K562 (cell line): ENCODE data around the gene ABCA1. TPM values are rescaled to one million over a fixed set of nuclear protein-coding genes. Genes with fewer than 3 reads are reported as not detected.

Experiments used
- ATAC-seq: fragments of 200-7000 bp; cut with Tn5 transposase; 3 replicates; pipeline ENCODE4 v1.9.1; 2020; ENCODE audit warnings: moderate library complexity
- BruUV-seq: library from RNA; stranded (reverse); fragments of 400-500 nt; replicated peaks from 2 replicates; lab custom pipeline; 2021; lab: Mats Ljungman, UMichigan
- CTCF ChIA-PET: fragments of 300-600 bp; formaldehyde crosslinking; extraction: SDS; loops from one replicate; lab custom pipeline; 2021; ENCODE audit warnings: low intra/inter-chr PET ratio; lab: Yijun Ruan, JAX
- POLR2A ChIA-PET: fragments of 300-600, 350-650 bp; sonication (Branson Sonifier 250); formaldehyde crosslinking; extraction: SDS; loops from one replicate; lab custom pipeline; 2021; ENCODE audit warnings: antibody characterized with exemption, inconsistent platforms; lab: Yijun Ruan, JAX
- DNase-seq, 4 experiments: peaks; one replicate each; pipeline versions ENCODE4 v3.0.0 to v3.0.0-alpha.2; 2011 to 2018; ENCODE audit warnings: low spot score in 3 of 4, mixed read lengths in 3 of 4; ENCODE audit errors: extremely low read depth in 1 of 4
- FAIRE-seq: peaks from 2 replicates; lab custom pipeline; 2011; peaks lifted over from hg19 to GRCh38; lab: Jason Lieb, UNC
- H2AFZ ChIP-seq: 2 replicates; pipeline ENCODE4 v1.6.0; 2011; ENCODE audit warnings: low read depth, low read length, control low read depth, inconsistent platforms
- H3K27ac ChIP-seq: fragments of 200-600 bp; 3 replicates; pipeline ENCODE4 v1.8.0; 2011; ENCODE audit warnings: low read depth, mild to moderate bottlenecking, control low read depth, inconsistent platforms, low read length, moderate library complexity, mixed read lengths; ENCODE audit errors: extremely low read depth
- H3K27me3 ChIP-seq, 2 experiments: fragments of 300-600 bp in 1 of 2; 2 replicates in 1 of 2; 3 replicates in 1 of 2; pipeline versions ENCODE4 v1.6.0 to v1.8.0; 2011; ENCODE audit warnings: inconsistent platforms in 2 of 2, low read length in 2 of 2, mild to moderate bottlenecking in 1 of 2, mixed read lengths in 1 of 2, moderate library complexity in 1 of 2; ENCODE audit not compliant: control insufficient read depth in 2 of 2, insufficient read depth in 2 of 2
- H3K36me3 ChIP-seq: fragments of 300-600 bp; 3 replicates; pipeline ENCODE4 v1.8.0; 2011; ENCODE audit warnings: mild to moderate bottlenecking, low read length, inconsistent platforms; ENCODE audit not compliant: control insufficient read depth, insufficient read depth
- H3K4me1 ChIP-seq, 2 experiments: fragments of 200-600 bp in 1 of 2; replicated peaks in 1 of 2; 2 replicates in 1 of 2; 3 replicates in 1 of 2; pipeline versions ENCODE4 v1.5.1 to v1.8.0; 2011; ENCODE audit warnings: inconsistent platforms in 2 of 2, low read length in 2 of 2, mild to moderate bottlenecking in 1 of 2, mixed read lengths in 1 of 2, moderate library complexity in 1 of 2; ENCODE audit not compliant: control insufficient read depth in 2 of 2, insufficient read depth in 2 of 2
- H3K4me2 ChIP-seq: 2 replicates; pipeline ENCODE4 v1.6.1; 2011; ENCODE audit warnings: low read length, control low read depth, inconsistent platforms, mixed read lengths; ENCODE audit not compliant: insufficient read depth
- H3K4me3 ChIP-seq: fragments of 200-600 bp; sonication (generic), shearing (Covaris generic); 2 replicates; pipeline ENCODE4 v1.5.1; 2016; ENCODE audit warnings: control low read depth, inconsistent platforms
- H3K79me2 ChIP-seq: fragments of 200-600 bp; 3 replicates; pipeline ENCODE4 v1.8.0; 2011; ENCODE audit warnings: low read length, inconsistent platforms; ENCODE audit not compliant: control insufficient read depth, insufficient read depth
- H3K9ac ChIP-seq, 2 experiments: 2 replicates each; pipeline versions ENCODE4 v1.6.0 to v1.6.1; 2011; ENCODE audit warnings: low read depth in 2 of 2, low read length in 2 of 2, control low read depth in 1 of 2, inconsistent platforms in 1 of 2, mild to moderate bottlenecking in 1 of 2, mixed read lengths in 1 of 2; ENCODE audit not compliant: insufficient read depth in 1 of 2
- H3K9me1 ChIP-seq: one replicate; pipeline ENCODE4 v1.6.0; 2011; ENCODE audit warnings: inconsistent platforms, mild to moderate bottlenecking, low read length, moderate library complexity; ENCODE audit not compliant: control insufficient read depth, insufficient read depth
- H3K9me3 ChIP-seq: replicated peaks from 2 replicates; pipeline ENCODE4 v1.5.1; 2011; ENCODE audit warnings: low read depth, low read length, inconsistent platforms; ENCODE audit not compliant: control insufficient read depth, insufficient read depth
- H4K20me1 ChIP-seq: replicated peaks from 2 replicates; pipeline ENCODE4 v1.6.1; 2011; ENCODE audit warnings: low read length, inconsistent platforms, mixed read lengths; ENCODE audit not compliant: control insufficient read depth, insufficient read depth
- DLX4 ChIP-seq: fragments of 250-450 bp; sonication (Bioruptor Pico); IDR thresholded peaks from 2 replicates; pipeline ENCODE4 v1.6.1; 2021; ENCODE audit warnings: mild to moderate bottlenecking
- OTX1 ChIP-seq: fragments of 450-650 bp; formaldehyde crosslinking; IDR thresholded peaks from 2 replicates; pipeline ENCODE4 v1.4.0; 2022; ENCODE audit warnings: mild to moderate bottlenecking
- SIRT6 ChIP-seq: IDR thresholded peaks from one replicate; pipeline ENCODE4 v1.6.1; 2012; ENCODE audit warnings: low read depth, mild to moderate bottlenecking, control low read depth, inconsistent platforms, low read length, moderate library complexity
- SMARCC2 ChIP-seq: fragments of 450-650 bp; IDR thresholded peaks from 2 replicates; pipeline ENCODE4 v1.6.1; 2017; ENCODE audit warnings: antibody characterized with exemption, moderate library complexity, mild to moderate bottlenecking, low read depth
- WHSC1 ChIP-seq: IDR thresholded peaks from one replicate; pipeline ENCODE4 v1.6.1; 2012; ENCODE audit warnings: low read length, control low read depth, inconsistent platforms
- XRCC3 ChIP-seq: fragments of 450-650 bp; IDR thresholded peaks from 2 replicates; pipeline ENCODE4 v1.6.1; 2017; ENCODE audit warnings: mild to moderate bottlenecking, moderate library complexity
- ZNF274 ChIP-seq: IDR thresholded peaks from 2 replicates; pipeline ENCODE4 v1.6.1; 2011; ENCODE audit warnings: low read depth, mild to moderate bottlenecking, low read length, moderate library complexity, borderline replicate concordance
- WGBS: fragments of 100-300 bp; shearing (Covaris generic); methylation state at CpG from one replicate; pipeline ENCODE4 v1.1.6; 2016; ENCODE audit warnings: low coverage, mixed read lengths; ENCODE audit not compliant: insufficient coverage; ENCODE audit errors: missing lambda C conversion rate; 5-methylcytosine and 5-hydroxymethylcytosine counted together
- in situ Hi-C: fragments of 300-500 bp; cut with MboI; formaldehyde crosslinking; loops from 4 replicates; pipeline ENCODE4 v1.15.0; 2018; ENCODE audit warnings: inconsistent platforms, mixed read lengths
- intact Hi-C: fragments of 100-400 bp; cut with micrococcal nuclease; formaldehyde crosslinking; loops from 2 replicates; pipeline ENCODE4 v1.14.2; 2022
- polyA plus RNA-seq, 8 experiments: library from polyadenylated mRNA; depleted of rRNA in 4 of 8; stranded (reverse) in 5 of 8; unstranded in 3 of 8; fragments of >200 nt; fragmentation: Nextera tagmentation in 2 of 8; fragmentation: Illumina TruSeq in 1 of 8; extraction: Ambion mirVana in 2 of 8; extraction: Trizol in 1 of 8; gene quantifications; 2 replicates each; pipeline versions ENCODE4 v1.2.1 to v1.2.3, GENCODE V29; 2011 to 2014; ENCODE audit warnings: inconsistent platforms in 1 of 8, missing spikeins in 1 of 8
- total RNA-seq, 7 experiments: library from RNA; depleted of rRNA in 6 of 7; stranded (reverse); fragments of >200 nt in 6 of 7; fragmentation: Illumina TruSeq in 2 of 7; extraction: Trizol in 2 of 7; gene quantifications; 2 replicates each; pipeline versions ENCODE4 v1.2.1 to v1.2.3, GENCODE V29; 2011 to 2021; ENCODE audit warnings: low replicate concordance in 1 of 7
- TF ChIP-seq, protein P1 (sequence below): IDR thresholded peaks from 2 replicates; pipeline ENCODE4 v1.6.1; 2016; ENCODE audit warnings: missing genetic modification characterization, missing compliant biosample characterization
- TF ChIP-seq, protein P2 (sequence below): fragments of 250-450 bp; sonication (Bioruptor Pico); IDR thresholded peaks from 2 replicates; pipeline ENCODE4 v1.8.0; 2022; ENCODE audit warnings: inconsistent platforms, mild to moderate bottlenecking, moderate library complexity, borderline replicate concordance

Gene ABCA1
- total and polyA plus RNA-seq, 9 of the 15 experiments (the other 6 are each of a cell fraction or from before 2014, with no cell fraction given): under 0.01 to 0.18 (median 0.02) TPM; not detected in 5

DNA sequence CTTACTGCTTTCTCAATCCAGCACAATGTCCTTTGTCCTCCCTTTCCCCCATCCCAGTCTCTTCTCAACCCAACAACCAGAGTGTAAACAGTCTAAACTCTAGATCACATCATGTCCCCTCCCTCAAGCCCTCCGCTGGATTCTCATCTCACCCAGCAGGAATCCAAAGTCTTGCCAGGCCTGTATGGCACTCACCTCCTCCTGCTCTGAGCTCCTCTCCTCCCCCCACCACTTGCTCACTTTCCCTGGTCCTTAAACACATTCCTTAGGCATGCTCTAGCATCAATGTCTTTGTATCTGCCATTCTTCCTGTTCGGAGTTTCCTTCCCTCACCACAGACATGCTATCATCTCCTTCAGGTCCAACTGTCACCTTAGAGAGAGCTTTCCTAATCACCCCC lies 85.3 kb downstream of the ABCA1 start:
- peaks cover 5 to 32% of the 10 kb centered on the region in 2 experiments; a peak in 4 of 5 replicates for H3K27me3 ChIP-seq
- FAIRE-seq (no peak), DNase-seq (no peak), ATAC-seq (no peak)
- POLR2A ChIA-PET: interaction anchor here (0.6 kb wide), 1 partner anchor 106 kb away, joined by 3 read pairs; no protein-coding TSS in a partner anchor
- in situ Hi-C loops: no loop called here
- no peaks in the 10 kb centered on the region for H3K79me2 ChIP-seq
- CTCF ChIA-PET: no interaction called here
- no peak overlapping the region for H2AFZ ChIP-seq
- 0% methylated on average over 2 of the region's 2 CpGs for WGBS
- H3K4me1 ChIP-seq: no peaks in the 10 kb centered on the region
- intact Hi-C loops: no loop called here
- TF ChIP-seq, protein P1, sequence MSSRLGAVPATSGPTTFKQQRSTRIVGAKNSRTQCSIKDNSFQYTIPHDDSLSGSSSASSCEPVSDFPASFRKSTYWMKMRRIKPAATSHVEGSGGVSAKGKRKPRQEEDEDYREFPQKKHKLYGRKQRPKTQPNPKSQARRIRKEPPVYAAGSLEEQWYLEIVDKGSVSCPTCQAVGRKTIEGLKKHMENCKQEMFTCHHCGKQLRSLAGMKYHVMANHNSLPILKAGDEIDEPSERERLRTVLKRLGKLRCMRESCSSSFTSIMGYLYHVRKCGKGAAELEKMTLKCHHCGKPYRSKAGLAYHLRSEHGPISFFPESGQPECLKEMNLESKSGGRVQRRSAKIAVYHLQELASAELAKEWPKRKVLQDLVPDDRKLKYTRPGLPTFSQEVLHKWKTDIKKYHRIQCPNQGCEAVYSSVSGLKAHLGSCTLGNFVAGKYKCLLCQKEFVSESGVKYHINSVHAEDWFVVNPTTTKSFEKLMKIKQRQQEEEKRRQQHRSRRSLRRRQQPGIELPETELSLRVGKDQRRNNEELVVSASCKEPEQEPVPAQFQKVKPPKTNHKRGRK: no peak
- TF ChIP-seq OTX1 (CRISPR knock-in tag): no peak
- TF ChIP-seq DLX4 (CRISPR knock-in tag): no peak
- no peak for TF ChIP-seq WHSC1
- TF ChIP-seq, protein P2, sequence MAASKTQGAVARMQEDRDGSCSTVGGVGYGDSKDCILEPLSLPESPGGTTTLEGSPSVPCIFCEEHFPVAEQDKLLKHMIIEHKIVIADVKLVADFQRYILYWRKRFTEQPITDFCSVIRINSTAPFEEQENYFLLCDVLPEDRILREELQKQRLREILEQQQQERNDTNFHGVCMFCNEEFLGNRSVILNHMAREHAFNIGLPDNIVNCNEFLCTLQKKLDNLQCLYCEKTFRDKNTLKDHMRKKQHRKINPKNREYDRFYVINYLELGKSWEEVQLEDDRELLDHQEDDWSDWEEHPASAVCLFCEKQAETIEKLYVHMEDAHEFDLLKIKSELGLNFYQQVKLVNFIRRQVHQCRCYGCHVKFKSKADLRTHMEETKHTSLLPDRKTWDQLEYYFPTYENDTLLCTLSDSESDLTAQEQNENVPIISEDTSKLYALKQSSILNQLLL: no peak
- no peak for TF ChIP-seq ZNF274
- no peak for TF ChIP-seq SIRT6
- TF ChIP-seq XRCC3: no peak
- no peak for TF ChIP-seq SMARCC2
- H3K27ac ChIP-seq: no peak overlapping the region
- H3K9me3 ChIP-seq: no peaks in the 10 kb centered on the region
- BruUV-seq: no TSS peak
- no peaks in the 10 kb centered on the region for H4K20me1 ChIP-seq
- no peak overlapping the region for H3K9ac ChIP-seq
- H3K36me3 ChIP-seq: no peaks in the 10 kb centered on the region
- no peak overlapping the region for H3K4me3 ChIP-seq
- H3K4me2 ChIP-seq: no peak overlapping the region
- no peaks in the 10 kb centered on the region for H3K9me1 ChIP-seq
